ENCODE results near the gene CACNB3.

CACNB3 gene

DNA sequence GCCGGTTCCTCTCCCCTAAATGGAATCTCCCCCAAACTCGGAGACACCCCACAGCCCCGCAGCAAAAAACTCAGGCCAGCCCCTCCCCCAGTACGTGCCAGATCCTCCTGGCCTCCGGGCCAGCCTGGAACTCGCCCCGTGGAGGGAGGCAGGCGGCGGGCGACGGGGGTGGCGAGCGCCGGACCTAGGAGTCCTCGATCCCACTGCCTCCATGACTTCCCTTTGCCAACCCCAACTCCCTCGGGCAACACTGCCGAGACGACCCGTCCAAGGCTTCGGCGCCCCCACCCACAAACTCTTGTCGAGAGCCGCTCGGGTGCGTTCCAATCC, 29.8 kb upstream of the CACNB3 start:
- no peak for DNase-seq (ENCODE audit: low read depth in 1 of 2, low spot score in 1 of 2)

DNA sequence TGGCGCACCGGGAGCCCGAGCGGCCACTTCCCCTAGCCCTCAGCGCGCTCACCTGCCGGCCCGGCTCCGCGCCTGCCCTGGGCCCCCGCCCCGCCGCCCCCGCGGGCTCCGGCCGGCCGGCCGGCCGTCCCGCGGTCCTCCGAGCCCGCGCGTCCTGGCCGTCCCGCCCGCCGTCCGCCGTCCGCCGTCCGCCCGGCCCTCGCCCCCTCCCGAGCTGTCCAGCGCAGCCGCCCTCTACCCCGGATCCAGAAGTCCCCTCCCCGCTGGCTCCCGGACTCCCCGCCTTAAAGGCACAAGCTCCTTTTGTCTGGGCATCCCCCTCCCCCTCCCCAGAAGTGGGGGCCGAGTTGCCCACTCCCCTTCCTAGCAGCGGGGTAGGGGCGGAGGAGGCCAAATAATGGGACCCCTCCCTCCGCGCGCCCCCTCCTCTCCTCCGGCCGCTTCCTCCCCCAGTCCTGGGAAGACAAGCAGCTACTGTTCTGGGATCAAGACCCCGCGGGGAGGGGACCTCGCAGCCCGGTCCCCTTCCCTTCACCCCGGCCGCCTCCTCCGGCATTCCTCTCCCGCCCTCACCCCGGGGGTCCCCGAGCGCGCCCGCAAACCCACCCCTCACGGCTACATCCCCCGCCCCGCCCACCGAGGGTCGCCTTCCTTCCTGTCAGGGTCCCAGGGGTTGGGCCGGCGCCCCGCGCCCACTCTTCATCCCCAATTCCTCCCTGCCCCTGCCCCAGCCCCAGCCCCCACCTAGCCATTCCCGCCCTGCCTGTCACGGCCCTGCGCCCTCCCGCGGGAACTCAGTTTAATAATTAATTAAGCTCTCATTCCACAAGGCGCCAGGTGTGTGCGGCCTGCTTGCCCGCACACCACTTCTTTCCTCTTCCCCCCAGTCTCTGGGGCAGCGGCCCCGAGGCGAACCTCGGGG, 29.2 kb upstream of the CACNB3 start, which contains the start of gene ADCY6:
Gene ADCY6 (minus strand): TSS at position 236 of the 922 bp plus-strand sequence. CDS start 5,655 bp downstream, outside the sequence.
- no peak for DNase-seq (ENCODE audit: low read depth in 1 of 2, low spot score in 1 of 2)

DNA sequence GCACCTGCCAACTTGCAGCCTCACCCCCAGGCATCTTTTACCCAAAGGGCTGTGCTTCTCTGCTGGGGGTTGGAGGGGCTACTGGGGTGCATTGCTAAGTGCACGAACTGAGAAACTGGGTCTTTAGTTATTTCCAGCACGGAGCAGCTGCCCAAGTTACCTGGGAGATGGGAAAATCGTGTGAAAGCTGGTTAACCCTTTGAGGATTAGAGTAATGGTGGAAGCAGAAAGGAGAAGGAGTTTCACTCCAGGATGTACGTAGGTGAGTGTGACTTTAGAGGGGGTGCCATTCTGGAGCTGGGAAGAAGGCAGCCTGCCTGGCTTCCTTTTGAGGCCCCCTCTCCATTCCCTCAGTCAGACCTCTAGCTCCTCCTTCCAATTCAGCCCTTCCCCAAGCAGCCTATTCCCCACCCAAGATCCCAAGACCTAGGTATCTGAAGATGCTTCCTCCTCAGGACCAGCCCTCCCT, 28.4 kb upstream of the CACNB3 start:
- DNase-seq (ENCODE audit: low read depth in 1 of 2, low spot score in 1 of 2), result no peak

DNA sequence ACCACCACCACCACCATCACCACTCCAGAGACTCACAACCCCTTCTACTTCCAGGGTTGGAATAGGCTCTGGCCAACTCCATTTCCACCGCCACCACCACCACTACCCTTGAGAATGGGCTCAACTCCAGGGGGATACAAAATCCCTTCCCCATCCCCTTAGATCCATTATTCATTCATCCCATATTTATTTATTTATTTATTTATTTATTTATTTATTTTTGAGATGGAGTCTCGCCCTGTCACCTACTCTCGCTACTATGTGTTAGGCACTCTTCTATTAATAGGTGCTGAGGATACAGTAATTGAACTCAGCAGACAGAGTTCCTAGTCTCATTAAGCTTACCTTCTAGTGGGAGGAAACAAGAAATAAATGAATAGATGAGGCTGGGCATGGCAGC, 24.6 kb upstream of the CACNB3 start:
- no peak for DNase-seq (ENCODE audit: low read depth in 1 of 2, low spot score in 1 of 2)

DNA sequence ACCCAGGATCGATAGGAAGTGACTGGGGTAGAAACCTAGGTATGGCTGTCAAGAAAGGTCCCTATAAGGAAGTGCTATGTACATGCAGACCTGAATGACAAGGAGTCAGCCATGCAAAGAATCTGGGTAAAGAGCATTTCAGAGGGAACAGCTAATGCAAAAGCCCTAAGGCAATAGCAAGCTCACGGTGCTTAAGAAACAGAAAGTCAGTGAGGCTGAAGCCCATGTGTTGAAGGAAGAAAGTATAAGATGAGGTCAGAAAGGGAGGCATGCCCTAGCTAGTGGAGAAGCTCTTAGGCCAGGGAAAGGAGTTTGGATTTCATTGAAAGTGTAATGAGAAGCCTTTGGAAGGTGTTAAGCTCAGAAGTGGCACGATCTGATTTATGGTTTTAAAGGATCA, 23.4 kb upstream of the CACNB3 start:
- no peak for DNase-seq (ENCODE audit: low read depth in 1 of 2, low spot score in 1 of 2)

DNA sequence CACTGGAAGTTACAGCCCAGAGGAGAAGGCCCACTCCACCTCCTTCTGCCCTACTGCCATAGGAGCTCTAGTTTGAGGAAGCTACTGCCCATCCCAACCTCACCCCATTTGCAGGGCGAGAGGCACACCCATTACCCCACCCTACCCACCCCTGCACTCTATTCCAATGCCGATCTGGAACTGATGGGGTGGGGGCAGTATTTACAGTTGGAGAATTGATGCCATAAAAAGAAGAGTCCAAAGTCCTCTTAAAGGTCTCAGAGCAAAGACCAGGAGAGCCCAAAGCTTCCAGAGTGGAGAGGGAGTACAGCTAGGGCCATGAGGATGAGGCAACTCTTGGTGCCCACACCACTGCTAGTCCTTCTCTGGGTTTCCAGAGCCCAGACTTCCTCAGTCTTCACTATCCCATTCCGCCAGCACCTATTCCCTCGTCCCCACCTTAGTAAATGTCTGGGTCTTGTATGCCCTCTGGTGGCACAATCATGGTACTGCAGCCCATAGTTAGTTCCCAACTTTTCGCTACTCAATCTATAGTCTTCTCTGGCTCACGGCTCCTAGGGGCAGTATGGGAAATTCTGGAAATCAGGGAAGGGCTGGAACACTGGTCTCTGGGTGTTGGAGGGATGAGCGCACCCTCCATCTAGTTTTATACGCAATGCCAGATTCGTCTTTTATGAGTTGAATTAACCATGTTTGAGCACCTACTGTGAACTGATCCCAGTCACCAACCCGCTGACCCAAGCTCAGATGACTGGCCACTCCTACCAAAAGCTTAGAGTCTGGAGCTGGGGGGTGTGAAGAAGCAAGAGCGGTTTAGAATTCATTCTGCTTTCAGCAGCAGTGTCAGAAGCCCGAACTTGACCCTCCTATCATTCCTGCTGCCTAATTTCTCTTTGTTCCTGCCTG, 22.5 kb upstream of the CACNB3 start:
- peak; percentile 35 to 38 for DNase-seq (ENCODE audit: low read depth in 1 of 2, low spot score in 1 of 2)

DNA sequence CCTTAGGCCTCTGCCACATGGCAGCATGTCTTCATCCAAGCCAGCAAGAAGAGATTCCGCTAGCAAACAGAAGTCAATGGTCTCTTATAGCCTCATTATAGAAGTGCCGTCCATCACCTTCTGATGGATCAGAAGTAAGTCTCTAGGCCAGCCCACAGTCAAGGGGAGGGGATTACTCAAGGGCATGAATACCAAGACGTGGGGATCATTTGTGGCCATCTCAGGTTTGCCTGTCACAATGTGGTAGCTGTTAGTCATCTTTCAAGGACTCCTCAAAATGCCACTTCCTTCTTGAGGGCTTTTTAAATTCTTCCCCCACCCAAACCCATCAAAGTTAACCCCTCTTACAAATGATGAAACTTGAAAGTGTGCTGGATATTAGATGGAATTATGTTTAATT, 21.3 kb upstream of the CACNB3 start:
- no peak for DNase-seq (ENCODE audit: low read depth in 1 of 2, low spot score in 1 of 2)

DNA sequence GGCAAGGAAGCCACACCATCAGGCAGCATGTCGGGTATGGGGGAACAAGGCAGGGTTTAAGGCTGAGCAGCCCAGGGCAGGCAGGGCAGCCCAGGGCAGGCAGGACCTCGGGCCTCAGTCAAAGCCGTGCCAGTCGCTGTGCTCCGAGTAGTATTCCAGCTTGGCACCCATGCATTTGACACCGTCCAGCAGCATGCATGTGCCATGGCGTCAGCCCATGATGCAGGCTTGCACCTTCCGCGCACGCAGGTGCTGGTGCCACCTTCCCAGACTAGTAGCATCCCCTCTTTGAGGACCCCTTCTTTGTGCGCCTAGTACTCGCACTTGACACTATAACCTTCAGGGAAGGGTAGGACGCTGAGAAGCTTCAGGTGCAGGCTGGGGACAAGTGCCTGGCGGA, 17.8 kb upstream of the CACNB3 start:
- DNase-seq (ENCODE audit: low read depth in 1 of 2, low spot score in 1 of 2), result no peak

DNA sequence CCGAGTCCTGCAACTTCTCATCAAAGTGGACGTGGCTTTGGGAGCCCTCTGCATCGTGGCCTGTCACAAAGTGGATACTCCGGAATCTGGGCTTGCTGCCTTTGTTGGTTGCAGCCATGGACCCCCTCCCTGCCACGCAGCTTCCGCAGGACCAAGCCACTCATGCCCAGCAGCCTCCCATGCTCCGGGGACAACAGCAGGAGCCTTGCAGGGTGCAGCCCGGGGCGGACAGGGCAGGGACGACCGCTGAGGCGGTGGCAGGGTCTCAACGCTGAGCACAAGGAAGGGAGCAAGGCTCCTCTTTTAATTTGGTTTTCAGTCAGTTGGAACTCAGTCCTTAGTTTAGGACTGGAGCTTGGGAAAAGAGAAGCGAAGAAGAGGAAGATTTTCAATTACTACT, 17.3 kb upstream of the CACNB3 start:
- DNase-seq (ENCODE audit: low read depth in 1 of 2, low spot score in 1 of 2), result no peak

DNA sequence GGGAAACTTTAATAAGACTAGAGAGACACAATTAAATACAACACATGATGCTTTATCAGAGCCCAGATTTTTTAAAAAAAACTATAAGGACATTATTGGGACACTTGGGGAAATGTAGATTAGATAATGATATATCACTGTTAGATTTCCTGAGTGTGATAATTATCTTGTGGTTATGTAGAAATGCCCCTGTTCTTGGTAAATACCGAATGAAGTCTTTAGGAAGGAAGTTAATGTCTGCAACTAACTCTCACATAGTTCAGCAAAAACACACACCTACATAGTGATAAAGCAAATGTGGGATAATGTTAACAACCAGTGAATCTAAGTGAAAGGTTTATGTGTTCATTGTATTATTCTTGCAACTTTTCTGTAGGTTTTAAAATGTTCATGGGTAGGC, 14.6 kb upstream of the CACNB3 start:
- no peak for DNase-seq (ENCODE audit: low read depth in 1 of 2, low spot score in 1 of 2)

DNA sequence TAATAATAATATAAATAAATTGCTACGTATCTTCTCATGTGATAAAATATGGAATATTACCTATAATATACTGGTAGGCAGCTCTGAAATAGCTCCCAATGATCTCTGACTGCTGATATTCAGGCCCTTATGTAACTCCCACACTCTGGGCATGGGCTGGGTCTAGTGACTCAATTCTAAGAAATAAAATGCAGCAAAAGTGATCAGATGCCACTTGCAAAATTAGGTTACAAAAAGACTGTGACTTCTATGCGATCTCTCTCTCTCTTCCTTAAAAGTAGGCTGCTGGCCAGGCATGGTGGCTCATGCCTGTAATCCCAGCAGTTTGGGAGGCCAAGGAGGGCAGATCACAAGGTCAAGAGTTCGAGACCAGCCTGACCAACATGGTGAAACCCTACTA, 10.3 kb upstream of the CACNB3 start:
- DNase-seq (ENCODE audit: low read depth in 1 of 2, low spot score in 1 of 2), result no peak

DNA sequence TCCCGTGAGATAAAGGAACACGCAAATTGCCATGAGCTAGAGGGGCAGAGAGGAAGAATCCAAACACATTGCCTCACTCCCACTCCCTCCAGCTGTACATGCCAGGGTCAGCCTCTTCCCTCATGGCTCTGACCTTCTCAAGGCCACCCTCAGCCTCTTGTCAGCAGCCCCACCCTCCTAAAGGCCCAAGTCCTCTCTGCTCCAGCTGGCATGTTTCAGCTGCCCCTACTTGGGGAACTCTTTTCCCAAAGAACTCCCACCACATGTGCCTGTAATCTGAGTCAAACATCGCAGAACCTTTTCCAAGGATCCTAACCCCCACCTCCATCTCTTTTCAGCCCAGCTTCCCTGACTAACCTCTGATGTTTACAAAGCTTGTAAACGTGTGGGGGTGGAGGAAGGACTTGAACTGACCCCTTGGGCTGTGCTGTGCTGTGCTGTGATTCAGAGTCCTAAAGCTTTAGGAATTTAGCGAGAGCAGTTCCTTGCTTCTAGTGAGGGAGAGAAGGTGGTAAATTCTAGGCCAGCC, 7.3 kb upstream of the CACNB3 start:
- no peak for DNase-seq (ENCODE audit: low read depth in 1 of 2, low spot score in 1 of 2)

DNA sequence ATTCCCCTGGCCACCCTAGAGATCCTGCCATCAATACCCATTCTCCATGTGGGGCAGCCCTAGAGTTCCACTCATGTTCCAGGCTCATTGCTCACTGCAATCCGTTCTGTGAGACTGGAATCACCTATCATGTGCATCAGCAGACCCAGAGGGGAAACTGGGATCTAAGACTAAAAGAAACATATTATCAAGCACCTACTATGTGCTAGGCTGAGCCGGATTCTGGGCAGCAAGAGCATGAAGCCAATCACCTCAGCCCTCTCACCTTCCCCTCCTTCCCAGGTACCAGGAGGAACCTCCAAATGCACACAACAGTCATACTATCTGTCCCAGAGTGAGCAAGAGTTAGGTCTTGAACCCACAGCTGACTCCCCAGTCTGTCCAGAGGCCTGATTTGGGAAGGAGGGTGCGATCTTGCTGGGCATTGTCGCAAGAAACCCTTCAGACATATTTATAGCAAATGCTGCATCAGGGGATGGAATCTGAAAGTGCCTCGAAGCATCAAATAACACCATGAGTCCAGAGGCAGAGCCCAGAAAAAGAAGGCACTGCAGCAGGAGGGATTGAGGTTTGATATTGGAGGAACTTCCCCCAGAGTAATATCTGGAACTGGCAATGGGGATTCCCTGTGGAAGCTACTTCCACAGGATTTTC, 6.7 kb upstream of the CACNB3 start:
- no peak for DNase-seq (ENCODE audit: low read depth in 1 of 2, low spot score in 1 of 2)

DNA sequence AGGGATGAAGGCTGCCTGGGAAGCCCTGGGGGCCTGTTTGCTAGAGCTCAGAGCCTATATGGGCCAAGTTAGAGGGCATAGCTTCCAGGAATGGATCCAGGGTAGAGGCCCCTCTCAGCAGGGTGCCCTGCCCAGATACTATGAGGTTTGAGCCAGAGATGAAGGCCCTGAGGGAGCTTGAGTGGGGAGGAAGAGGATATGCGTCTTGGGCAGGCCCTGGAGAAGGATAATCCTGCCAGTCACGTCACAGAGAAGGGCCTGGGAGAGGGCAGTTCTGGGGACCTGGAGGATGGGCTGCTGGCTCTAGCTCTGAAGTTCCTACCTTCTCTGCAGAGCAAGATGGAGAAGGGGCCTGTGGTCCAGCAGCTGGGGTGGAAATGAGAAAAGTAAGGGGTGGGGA, 5.9 kb upstream of the CACNB3 start:
- no peak for DNase-seq (ENCODE audit: low read depth in 1 of 2, low spot score in 1 of 2)

DNA sequence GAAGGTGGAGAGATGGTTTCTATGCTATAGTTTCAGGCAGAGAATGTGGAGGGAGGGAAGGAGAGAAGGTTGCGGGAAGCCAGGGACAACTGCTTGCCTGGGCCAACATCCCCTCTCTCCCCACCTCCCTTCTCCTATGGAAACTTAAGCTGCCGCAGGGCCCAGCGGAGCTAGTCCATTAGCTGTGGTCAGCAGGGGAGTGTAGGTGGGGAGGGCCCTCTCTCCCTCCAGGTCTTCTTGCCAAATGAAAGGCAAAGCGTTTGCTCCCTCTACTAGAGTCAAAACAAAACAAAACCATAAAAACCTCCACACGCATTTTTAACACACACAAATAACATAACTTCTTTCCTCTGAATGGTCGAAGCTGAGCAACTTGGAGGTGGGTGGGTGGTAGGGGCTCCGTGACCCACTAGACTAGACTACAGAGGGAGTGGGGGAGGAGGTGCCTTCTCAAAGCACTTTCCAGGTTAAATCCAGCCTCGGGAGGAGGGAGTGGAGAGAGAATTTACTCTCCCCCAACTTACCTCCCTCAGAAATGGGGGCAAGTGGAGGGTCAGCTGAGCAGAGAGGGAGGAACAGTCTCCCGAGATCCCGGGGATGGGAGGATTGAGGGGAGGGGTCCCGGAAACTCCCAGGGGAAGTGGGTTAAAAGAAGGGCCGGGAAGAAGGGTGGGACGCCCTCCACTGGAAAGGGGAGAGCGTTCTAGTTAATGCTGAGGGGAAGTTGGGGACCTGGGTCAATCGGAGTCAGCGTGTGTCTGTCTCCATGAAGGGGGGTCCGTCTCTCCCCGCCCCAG, 4.6 kb upstream of the CACNB3 start:
- DNase-seq (ENCODE audit: low read depth in 1 of 2, low spot score in 1 of 2), result no peak

DNA sequence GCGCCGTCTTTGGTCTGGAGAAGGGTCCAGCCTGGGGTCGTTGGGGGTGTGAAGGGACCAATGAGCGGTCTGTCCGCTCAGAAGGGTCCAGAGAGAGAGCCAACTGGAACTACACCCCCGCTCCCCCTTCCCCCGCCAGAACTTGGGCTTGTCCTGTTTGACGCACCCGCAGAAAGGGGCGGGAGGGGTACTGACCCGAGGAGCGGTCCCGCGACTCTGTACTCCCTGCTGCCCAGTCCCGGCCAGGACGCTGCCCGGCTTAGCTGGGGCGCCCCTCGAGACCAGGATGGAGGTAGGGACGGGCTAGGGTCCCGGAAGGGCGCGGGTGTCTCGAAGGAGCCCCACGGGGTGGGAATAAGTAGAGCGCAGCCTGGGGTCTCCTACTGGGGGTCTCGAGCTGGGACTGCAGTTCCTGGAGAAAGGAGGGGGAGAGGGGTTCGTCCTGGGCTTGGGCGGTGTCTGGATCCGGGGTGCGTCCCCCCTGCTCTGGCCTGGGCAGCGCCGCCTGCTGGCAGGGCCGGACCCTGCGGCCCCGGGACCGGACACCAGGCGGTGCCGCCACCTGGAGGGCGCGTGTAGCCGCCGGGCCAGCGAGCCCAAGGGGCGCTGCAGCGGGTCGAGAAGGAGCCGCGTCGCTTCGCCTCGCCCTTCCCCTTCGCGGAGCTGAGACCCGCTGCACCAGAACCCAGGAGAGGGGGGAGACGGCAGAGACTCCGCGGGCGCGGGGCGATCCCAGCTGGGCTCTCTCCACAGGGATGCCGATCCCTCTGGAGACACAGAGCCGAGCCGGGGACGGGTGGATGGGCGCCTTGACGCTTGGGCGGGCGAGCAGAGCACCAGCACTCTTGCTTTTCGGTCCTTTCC, 3.8 kb upstream of the CACNB3 start:
- peak; percentile 51 to 57 for DNase-seq (ENCODE audit: low read depth in 1 of 2, low spot score in 1 of 2)

DNA sequence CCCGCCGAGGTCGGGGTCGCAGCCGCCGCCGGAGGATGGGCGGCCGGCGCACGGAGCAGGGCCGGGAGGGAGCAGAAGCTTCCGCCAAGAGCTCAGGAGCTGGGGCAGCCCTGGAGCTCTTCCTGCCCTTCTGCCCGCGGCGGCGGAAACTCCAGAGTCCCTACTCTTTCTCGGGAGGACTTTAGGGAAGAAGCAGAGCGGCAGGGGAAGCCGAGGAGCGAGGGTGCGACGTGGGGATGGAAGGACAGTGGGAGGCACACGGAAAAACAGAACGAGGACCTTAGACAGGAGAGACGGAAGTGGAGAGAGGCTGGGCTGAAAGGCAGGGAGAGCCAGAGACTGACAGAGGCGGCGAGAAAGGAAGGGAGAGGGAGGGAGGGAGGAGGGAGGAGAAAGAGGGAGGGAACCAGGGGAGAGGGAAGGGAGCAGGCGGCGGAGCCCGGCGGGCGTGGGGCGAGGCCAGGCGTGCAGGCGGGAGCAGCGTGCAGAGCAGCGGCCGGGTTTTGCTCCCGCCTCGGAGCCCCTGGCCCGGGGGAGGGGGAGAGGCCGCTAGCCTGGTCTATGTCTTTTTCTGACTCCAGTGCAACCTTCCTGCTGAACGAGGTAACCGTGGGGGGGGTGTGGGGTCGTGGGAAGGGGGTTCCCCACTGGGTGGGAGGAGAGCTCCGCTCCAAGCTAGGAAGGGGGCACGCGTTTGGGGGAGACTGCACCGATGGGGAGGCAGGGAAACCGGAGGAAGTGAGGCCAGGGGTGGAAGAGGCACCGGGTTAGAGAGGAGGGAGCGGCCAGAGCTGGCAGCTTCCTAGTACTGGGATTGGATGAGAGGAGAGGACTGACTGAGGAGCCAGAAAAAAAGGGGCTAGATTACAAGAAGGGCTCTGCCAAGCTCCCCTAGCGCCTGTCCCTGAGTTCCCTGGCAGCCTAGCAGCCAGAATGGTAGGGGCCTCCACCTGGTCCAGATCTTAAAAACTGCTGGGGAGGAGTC, 2.9 kb upstream of the CACNB3 start:
- no peak for DNase-seq (ENCODE audit: low read depth in 1 of 2, low spot score in 1 of 2)

DNA sequence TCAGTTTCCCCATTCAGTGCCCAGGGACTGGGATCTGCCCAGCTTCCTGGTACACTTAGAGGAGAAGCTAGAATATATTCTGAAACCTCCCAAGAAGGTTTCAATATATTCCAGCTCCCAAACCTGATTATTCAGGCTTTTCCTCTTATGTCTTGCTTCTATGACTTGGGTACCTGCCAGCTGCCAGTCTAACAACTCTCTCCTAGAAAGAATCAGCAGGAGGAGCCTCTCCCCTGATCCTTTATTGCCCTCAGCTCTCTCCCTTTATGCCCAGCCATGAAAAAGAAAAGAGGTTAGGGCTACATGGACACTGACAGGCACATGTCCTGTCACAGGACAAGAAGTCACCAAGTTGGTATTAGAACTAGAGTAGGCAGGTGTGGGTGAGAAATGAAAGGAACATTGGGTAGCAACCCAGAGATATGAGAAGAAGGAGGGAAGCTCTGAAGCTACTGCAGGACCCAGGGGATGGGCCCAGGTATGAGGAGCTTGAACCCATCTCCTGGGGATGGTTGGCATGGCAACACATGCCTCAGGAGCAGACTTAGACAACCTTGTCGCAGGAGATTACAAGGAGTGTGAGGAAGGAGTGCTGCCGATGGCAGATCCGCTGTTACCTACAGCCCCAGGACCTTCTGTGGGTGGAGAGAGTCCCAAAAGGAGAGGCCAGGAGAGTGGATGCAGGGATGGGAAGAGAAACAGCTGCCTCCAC, 2.0 kb upstream of the CACNB3 start:
- DNase-seq (ENCODE audit: low read depth in 1 of 2, low spot score in 1 of 2), result no peak

Data from activated CD4-positive, alpha-beta T cell treated with anti-CD3 and anti-CD28 coated beads, Interleukin-2, amount 50 U/mL, for 24 hours (primary cell).